ENCODE results near the gene RIOK2. TPM values are rescaled to one million over a fixed set of nuclear protein-coding genes. Genes with fewer than 3 reads are reported as not detected.

The RIOK2 gene
- total RNA-seq, 4 donors from 2014 or later: 7.9 to 26.1 (median 17.4) TPM

DNA sequence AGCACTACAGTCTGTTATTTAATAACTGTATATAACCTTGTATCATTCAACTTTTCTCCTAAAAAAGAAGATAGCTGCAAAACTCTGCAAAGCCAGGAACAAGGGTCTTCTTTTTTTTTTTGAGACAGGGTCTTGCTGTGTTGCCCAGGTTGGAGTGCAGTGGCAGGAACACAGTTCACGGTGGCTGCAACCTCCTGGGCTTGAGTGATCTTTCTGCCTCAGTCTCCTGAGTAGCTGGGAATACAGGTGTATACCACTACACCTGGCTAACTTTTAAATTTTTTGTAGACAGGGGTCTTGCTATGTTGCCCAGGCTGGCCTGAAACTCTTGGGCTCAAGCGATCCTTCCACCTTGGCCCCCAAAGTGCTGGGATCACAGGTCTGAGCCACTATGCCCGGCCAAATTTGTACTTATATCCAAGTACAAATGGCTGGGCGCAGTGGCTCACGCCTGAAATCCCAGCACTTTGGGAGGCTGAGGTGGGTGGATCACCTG, 19.2 kb downstream of the RIOK2 start:
- WGBS, 2 donors: 94 to 96% methylated on average over 5 of the region's 5 CpGs
- TF ChIP-seq POLR2A (IDR thresholded peaks at IDR 0.05) (no peak), CTCF (IDR thresholded peaks at IDR 0.05) (no peak)
- intact Hi-C loops (cut with DNase I; ENCODE audit: low total_unique reads): loop anchor here (2.0 to 10.0 kb wide), 3 partner anchors 295 to 549 kb away; no protein-coding TSS in a partner anchor
- no peak overlapping the region for H3K4me3 ChIP-seq (ENCODE audit: low read depth, poor library complexity, severe bottlenecking)
- DNase-seq (ENCODE audit: low spot score in 2 of 2): no peak

- intact Hi-C loops (cut with DNase I; ENCODE audit: low total_unique reads): loop anchor here (10.0 kb wide), 2 partner anchors 409 to 549 kb away; no protein-coding TSS in a partner anchor
- DNase-seq (ENCODE audit: low spot score in 2 of 2): no peak
- no peak for TF ChIP-seq POLR2A (IDR thresholded peaks at IDR 0.05)
- no peak for TF ChIP-seq CTCF (IDR thresholded peaks at IDR 0.05)
- H3K4me3 ChIP-seq (ENCODE audit: low read depth, poor library complexity, severe bottlenecking): no peak overlapping the region
Observed at GRCh38 chr5:97163360-97163764, 19.7 kb downstream of the RIOK2 start.

- intact Hi-C loops (cut with DNase I; ENCODE audit: low total_unique reads): loop anchor here (10.0 kb wide), 2 partner anchors 407 to 547 kb away; no protein-coding TSS in a partner anchor
- WGBS, 2 donors: 23 to 24% methylated on average over 4 of the region's 4 CpGs
- no peak for TF ChIP-seq CTCF (IDR thresholded peaks at IDR 0.05)
- no peak for TF ChIP-seq POLR2A (IDR thresholded peaks at IDR 0.05)
- peak in 1 of 2 donors; percentile 68 for DNase-seq (ENCODE audit: low spot score in 2 of 2)
- no peak overlapping the region for H3K4me3 ChIP-seq (ENCODE audit: low read depth, poor library complexity, severe bottlenecking)
Observed at GRCh38 chr5:97162045-97162444, 21.0 kb downstream of the RIOK2 start.

GRCh38 chr5:97157689-97158088, 25.4 kb downstream of the RIOK2 start:
- intact Hi-C loops (cut with DNase I; ENCODE audit: low total_unique reads): no loop called here
- TF ChIP-seq POLR2A (IDR thresholded peaks at IDR 0.05) (no peak), CTCF (IDR thresholded peaks at IDR 0.05) (no peak)
- no peak overlapping the region for H3K4me3 ChIP-seq (ENCODE audit: low read depth, poor library complexity, severe bottlenecking)
- DNase-seq (ENCODE audit: low spot score in 2 of 2): no peak
- 99 to 100% methylated on average over 2 of the region's 2 CpGs for WGBS, 2 donors

- H3K4me3 ChIP-seq (ENCODE audit: low read depth, poor library complexity, severe bottlenecking): no peak overlapping the region
- no peak for DNase-seq (ENCODE audit: low spot score in 2 of 2)
- WGBS, 2 donors: 89 to 94% methylated on average over 3 of the region's 3 CpGs
- intact Hi-C loops (cut with DNase I; ENCODE audit: low total_unique reads): no loop called here
- TF ChIP-seq POLR2A (IDR thresholded peaks at IDR 0.05) (no peak), CTCF (IDR thresholded peaks at IDR 0.05) (no peak)
Observed at GRCh38 chr5:97151370-97151769, 31.7 kb downstream of the RIOK2 start.

DNA sequence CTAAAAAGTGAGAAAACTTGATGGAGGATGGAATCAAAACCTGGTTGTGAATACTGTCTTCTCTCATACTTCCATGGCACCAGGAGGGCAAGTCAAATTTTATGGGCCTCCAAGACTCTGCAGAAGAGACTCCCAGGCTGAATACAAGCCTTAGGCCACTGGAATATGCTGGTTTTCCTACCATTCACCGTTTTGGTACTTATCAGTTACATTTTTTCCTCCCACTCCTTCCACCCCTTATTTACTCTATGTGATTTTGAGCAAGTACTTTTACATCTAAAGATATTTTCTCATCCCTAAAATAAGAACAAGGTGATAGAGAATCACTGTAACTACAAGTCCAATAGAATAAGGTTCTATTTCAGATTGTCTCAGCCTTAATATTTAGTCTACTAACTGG, 32.6 kb downstream of the RIOK2 start:
- intact Hi-C loops (cut with DNase I; ENCODE audit: low total_unique reads): no loop called here
- 79 to 84% methylated on average over 1 of the region's 1 CpG for WGBS, 2 donors
- no peak overlapping the region for H3K4me3 ChIP-seq (ENCODE audit: low read depth, poor library complexity, severe bottlenecking)
- TF ChIP-seq POLR2A (IDR thresholded peaks at IDR 0.05): no peak
- no peak for DNase-seq (ENCODE audit: low spot score in 2 of 2)
